Keratinocyte (primary cell): Measurements from ENCODE around the gene SERINC5. TPM values are rescaled to one million over a fixed set of nuclear protein-coding genes. Genes with fewer than 3 reads are reported as not detected.

ENCODE experiments used
- DNase-seq: peaks from one replicate; pipeline ENCODE4 v3.0.0-alpha.2; 2011; ENCODE audit warnings: low read depth, missing footprints, low spot score
- FAIRE-seq: peaks from 2 replicates; lab custom pipeline; 2011; peaks lifted over from hg19 to GRCh38; lab: Jason Lieb, UNC
- H2AFZ ChIP-seq: 2 replicates; pipeline ENCODE4 v1.6.0; 2012; ENCODE audit warnings: low read length, control low read depth, inconsistent platforms; ENCODE audit not compliant: control insufficient read depth
- H3K27ac ChIP-seq: 2 replicates; pipeline ENCODE4 v1.5.1; 2011; ENCODE audit warnings: low read length; ENCODE audit not compliant: control insufficient read depth, insufficient read depth
- H3K27me3 ChIP-seq: 3 replicates; pipeline ENCODE4 v1.6.0; 2011; ENCODE audit warnings: low read length; ENCODE audit not compliant: control insufficient read depth, insufficient read depth; ENCODE audit errors: extremely low read depth
- H3K36me3 ChIP-seq, 2 experiments: 2 replicates in 1 of 2; 3 replicates in 1 of 2; pipeline ENCODE4 v1.5.1; 2011; ENCODE audit warnings: low read length in 2 of 2, mild to moderate bottlenecking in 1 of 2; ENCODE audit not compliant: control insufficient read depth in 2 of 2, insufficient read depth in 2 of 2; ENCODE audit errors: extremely low read depth in 1 of 2
- H3K4me1 ChIP-seq: 3 replicates; pipeline ENCODE4 v1.5.1; 2011; ENCODE audit warnings: low read length; ENCODE audit not compliant: control insufficient read depth, insufficient read depth; ENCODE audit errors: extremely low read depth
- H3K4me2 ChIP-seq: 3 replicates; pipeline ENCODE4 v1.6.0; 2011; ENCODE audit warnings: low read depth, low read length; ENCODE audit not compliant: control insufficient read depth, insufficient read depth; ENCODE audit errors: extremely low read depth
- H3K4me3 ChIP-seq, 3 experiments: fragments of 200-600 bp in 1 of 3; sonication (generic) in 1 of 3; 2 replicates in 2 of 3; 3 replicates in 1 of 3; pipeline ENCODE4 v1.5.1; 2011 to 2016; ENCODE audit warnings: low read length in 3 of 3, mild to moderate bottlenecking in 3 of 3, control low read depth in 2 of 3, inconsistent platforms in 1 of 3, low read depth in 1 of 3, mixed read lengths in 1 of 3, mixed run types in 1 of 3, moderate library complexity in 1 of 3; ENCODE audit not compliant: control insufficient read depth in 2 of 3, insufficient read depth in 2 of 3; ENCODE audit errors: extremely low read depth in 1 of 3
- H3K79me2 ChIP-seq: 2 replicates; pipeline ENCODE4 v1.6.0; 2012; ENCODE audit warnings: low read length; ENCODE audit not compliant: control insufficient read depth, insufficient read depth
- H3K9ac ChIP-seq: 3 replicates; pipeline ENCODE4 v1.6.0; 2011; ENCODE audit warnings: low read length; ENCODE audit not compliant: control insufficient read depth, insufficient read depth; ENCODE audit errors: extremely low read depth
- H3K9me1 ChIP-seq: 3 replicates; pipeline ENCODE4 v1.6.0; 2011; ENCODE audit warnings: low read length; ENCODE audit not compliant: control insufficient read depth, insufficient read depth; ENCODE audit errors: extremely low read depth
- H3K9me3 ChIP-seq: 2 replicates; pipeline ENCODE4 v1.5.1; 2012; ENCODE audit warnings: low read depth, low read length; ENCODE audit not compliant: control insufficient read depth
- H4K20me1 ChIP-seq: 3 replicates; pipeline ENCODE4 v1.6.0; 2011; ENCODE audit warnings: low read length; ENCODE audit not compliant: control insufficient read depth, insufficient read depth; ENCODE audit errors: extremely low read depth
- CTCF ChIP-seq, 3 experiments: IDR thresholded peaks in 1 of 3; conservative IDR thresholded peaks in 1 of 3; optimal IDR thresholded peaks in 1 of 3; 2 replicates in 2 of 3; 3 replicates in 1 of 3; pipeline versions ENCODE3 to v1.5.1; 2011; ENCODE audit warnings: low read length in 3 of 3, mild to moderate bottlenecking in 3 of 3, moderate library complexity in 2 of 3, control low read depth in 1 of 3, inconsistent platforms in 1 of 3; ENCODE audit not compliant: insufficient read depth in 2 of 3; ENCODE audit errors: extremely low read depth in 1 of 3
- EZH2 ChIP-seq: IDR thresholded peaks from one replicate; pipeline ENCODE4 v1.6.1; 2012; ENCODE audit warnings: inconsistent platforms, mild to moderate bottlenecking, low read length, moderate library complexity
- dilution Hi-C: fragments of 300-500 bp; cut with MboI; formaldehyde crosslinking; loops from one replicate; pipeline ENCODE4 v1.7.0; 2020; ENCODE audit warnings: low sequenced_read_pairs; ENCODE audit not compliant: extremely low pct_ligation_motif_present
- polyA plus RNA-seq, 5 experiments: library from polyadenylated mRNA; depleted of rRNA in 3 of 5; stranded (reverse) in 3 of 5; stranded (forward) in 1 of 5; unstranded in 1 of 5; fragments of >200 nt; gene quantifications; 1 replicate in 1 of 5; 2 replicates in 3 of 5; 3 replicates in 1 of 5; pipeline versions ENCODE4 v1.2.1 to v1.2.3, GENCODE V29; 2011 to 2012; ENCODE audit warnings: missing spikeins in 2 of 5, low read depth in 1 of 5, low replicate concordance in 1 of 5

SERINC5 gene
- polyA plus RNA-seq, 1 donor (not counting 4 experiments of a cell fraction or from before 2014, with no cell fraction given) = 20.0 TPM

GRCh38 chr5:80237243-80237642, 18.6 kb downstream of the SERINC5 start:
- no peaks in the 10 kb centered on the region for H3K4me1 ChIP-seq
- no peak overlapping the region for H3K4me3 ChIP-seq
- DNase-seq (no peak), FAIRE-seq (no peak)
- no peaks in the 10 kb centered on the region for H3K27me3 ChIP-seq
- no peaks in the 10 kb centered on the region for H3K9me1 ChIP-seq
- no peak for TF ChIP-seq CTCF (optimal IDR thresholded peaks at IDR 0.05 in 1 of 3, IDR thresholded peaks at IDR 0.05 in 1 of 3, conservative IDR thresholded peaks at IDR 0.05 in 1 of 3; ENCODE audit: extremely low read depth in 1 of 3, insufficient read depth in 2 of 3, low read length in 3 of 3)
- no peak for TF ChIP-seq EZH2
- H3K27ac ChIP-seq = no peak overlapping the region
- peaks cover 0 to 8% of the 10 kb centered on the region in 2 experiments for H3K36me3 ChIP-seq
- H3K4me2 ChIP-seq = no peak overlapping the region
- H3K9me3 ChIP-seq = no peaks in the 10 kb centered on the region
- dilution Hi-C loops = no loop called here
- H3K79me2 ChIP-seq = peaks cover 56% of the 10 kb centered on the region
- no peaks in the 10 kb centered on the region for H4K20me1 ChIP-seq
- H2AFZ ChIP-seq = no peak overlapping the region
- H3K9ac ChIP-seq = no peak overlapping the region

GRCh38 chr5:80234116-80234948, 21.5 kb downstream of the SERINC5 start:
- no peak overlapping the region for H3K4me3 ChIP-seq
- H3K9ac ChIP-seq = no peak overlapping the region
- no peaks in the 10 kb centered on the region for H3K9me1 ChIP-seq
- peaks cover 56% of the 10 kb centered on the region for H3K79me2 ChIP-seq
- H3K27ac ChIP-seq = no peak overlapping the region
- dilution Hi-C loops = no loop called here
- H4K20me1 ChIP-seq = no peaks in the 10 kb centered on the region
- no peaks in the 10 kb centered on the region for H3K27me3 ChIP-seq
- FAIRE-seq (no peak), DNase-seq (no peak)
- H3K4me1 ChIP-seq = no peaks in the 10 kb centered on the region
- H3K4me2 ChIP-seq = no peak overlapping the region
- H3K9me3 ChIP-seq = no peaks in the 10 kb centered on the region
- H2AFZ ChIP-seq = no peak overlapping the region
- TF ChIP-seq EZH2 = no peak
- no peaks in the 10 kb centered on the region for H3K36me3 ChIP-seq
